ENCODE measurements around the gene ATP10A.

ATP10A gene, protein sequence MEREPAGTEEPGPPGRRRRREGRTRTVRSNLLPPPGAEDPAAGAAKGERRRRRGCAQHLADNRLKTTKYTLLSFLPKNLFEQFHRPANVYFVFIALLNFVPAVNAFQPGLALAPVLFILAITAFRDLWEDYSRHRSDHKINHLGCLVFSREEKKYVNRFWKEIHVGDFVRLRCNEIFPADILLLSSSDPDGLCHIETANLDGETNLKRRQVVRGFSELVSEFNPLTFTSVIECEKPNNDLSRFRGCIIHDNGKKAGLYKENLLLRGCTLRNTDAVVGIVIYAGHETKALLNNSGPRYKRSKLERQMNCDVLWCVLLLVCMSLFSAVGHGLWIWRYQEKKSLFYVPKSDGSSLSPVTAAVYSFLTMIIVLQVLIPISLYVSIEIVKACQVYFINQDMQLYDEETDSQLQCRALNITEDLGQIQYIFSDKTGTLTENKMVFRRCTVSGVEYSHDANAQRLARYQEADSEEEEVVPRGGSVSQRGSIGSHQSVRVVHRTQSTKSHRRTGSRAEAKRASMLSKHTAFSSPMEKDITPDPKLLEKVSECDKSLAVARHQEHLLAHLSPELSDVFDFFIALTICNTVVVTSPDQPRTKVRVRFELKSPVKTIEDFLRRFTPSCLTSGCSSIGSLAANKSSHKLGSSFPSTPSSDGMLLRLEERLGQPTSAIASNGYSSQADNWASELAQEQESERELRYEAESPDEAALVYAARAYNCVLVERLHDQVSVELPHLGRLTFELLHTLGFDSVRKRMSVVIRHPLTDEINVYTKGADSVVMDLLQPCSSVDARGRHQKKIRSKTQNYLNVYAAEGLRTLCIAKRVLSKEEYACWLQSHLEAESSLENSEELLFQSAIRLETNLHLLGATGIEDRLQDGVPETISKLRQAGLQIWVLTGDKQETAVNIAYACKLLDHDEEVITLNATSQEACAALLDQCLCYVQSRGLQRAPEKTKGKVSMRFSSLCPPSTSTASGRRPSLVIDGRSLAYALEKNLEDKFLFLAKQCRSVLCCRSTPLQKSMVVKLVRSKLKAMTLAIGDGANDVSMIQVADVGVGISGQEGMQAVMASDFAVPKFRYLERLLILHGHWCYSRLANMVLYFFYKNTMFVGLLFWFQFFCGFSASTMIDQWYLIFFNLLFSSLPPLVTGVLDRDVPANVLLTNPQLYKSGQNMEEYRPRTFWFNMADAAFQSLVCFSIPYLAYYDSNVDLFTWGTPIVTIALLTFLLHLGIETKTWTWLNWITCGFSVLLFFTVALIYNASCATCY (N-terminal part only)

DNA sequence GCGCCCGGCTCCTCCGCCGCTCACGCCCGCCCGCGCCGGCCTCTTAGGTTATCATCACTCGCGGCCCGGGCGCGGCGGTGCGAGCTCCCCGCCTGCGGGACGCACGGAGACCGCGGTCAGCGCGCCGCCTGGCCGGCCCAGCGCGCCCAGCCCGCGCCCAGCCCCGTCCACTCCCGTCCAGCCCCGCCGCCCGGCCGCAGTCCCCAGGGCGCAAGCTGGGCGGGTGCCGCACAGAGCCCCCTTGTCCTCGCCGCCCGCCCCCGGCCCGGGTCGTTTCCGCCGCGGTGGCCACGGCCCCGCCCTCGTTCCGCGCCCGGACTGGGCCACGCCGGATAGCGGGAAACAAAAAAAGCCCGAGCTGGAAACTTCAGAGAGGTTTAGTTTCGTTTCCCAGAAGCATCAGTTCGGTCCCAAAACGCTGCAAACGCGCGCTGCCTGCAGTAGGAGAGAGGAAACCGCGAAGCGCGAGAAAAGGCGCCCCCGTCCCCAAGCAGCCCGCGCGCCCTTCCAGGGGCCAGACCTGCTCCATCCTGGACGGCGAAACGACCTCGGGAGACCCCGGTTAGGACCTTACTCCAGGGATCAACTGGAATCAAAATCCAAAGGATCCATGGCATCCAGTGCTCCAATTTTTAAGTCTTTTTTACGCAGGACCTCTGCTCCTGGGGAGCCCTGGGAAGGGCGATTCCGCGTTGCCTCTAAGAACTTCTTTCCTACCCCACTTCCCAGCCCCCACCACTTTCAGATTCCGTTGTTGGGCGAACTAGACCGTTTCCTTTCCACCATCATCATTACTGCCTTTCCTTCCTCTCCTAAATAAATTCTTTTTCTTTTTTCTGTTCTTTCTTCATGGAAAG is at the start of gene ATP10A:
Gene ATP10A, minus strand, starts transcription at position 217 of the 857 bp plus-strand sequence. CDS start 231 bp downstream, outside the sequence.
- DNase-seq = no peak

DNA sequence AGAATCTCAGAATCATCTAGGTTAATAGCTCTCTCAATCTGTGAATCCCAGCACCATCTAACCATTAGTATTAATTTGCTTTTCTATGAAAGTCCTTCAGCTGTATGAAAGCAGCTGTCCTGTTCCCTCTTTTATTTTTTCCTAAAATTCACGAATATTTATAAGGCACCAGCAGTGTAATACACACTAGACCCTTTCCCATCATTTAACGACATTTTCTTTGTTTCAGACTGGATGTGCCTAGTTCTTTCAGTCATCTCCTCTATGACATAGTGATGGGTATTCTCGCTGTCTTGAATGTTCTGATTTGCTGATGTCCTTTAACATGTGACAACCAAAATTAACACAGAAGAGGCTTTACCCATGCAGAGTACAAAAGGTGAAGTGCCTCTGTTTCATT is 48.9 kb upstream of the ATP10A start:
- no peak for DNase-seq

DNA sequence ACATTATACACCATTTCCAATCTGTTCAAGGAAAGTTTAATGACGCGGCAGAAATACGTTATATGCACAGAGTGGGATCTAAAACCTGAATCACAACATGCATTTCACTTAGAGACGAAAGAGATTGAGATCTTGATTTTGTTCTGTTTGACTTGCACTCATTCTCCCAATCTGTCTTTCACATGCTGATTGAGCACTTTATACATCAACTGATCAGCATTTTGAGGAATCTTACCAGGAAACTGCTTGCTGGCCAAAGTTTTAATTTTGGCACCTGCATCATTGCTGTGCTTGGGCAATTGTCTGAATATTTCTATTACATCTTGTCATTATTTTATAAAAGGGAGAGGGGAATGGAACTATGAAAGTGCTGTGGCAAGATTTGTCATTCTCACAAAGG is 47.7 kb upstream of the ATP10A start:
- DNase-seq = no peak

DNA sequence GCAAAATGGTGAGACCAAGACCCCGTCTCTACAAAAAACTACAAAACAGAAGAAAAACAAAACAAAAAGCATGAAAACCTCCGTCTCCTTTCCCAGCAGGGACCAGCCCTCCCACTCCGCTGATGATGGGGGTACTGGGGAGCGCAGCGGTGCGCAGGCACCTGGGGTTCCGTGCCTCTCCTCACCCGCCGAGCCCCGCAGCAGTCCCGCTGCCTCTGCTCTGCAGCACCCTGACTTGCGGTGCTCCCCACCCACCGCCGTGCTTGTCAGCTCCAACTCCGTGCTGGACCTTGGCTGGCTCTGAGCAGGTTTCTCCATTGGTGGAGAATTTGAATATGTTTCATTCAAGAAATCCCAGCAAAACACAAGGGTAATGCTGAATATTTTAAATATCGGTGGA is 46.7 kb upstream of the ATP10A start:
- DNase-seq = no peak

DNA sequence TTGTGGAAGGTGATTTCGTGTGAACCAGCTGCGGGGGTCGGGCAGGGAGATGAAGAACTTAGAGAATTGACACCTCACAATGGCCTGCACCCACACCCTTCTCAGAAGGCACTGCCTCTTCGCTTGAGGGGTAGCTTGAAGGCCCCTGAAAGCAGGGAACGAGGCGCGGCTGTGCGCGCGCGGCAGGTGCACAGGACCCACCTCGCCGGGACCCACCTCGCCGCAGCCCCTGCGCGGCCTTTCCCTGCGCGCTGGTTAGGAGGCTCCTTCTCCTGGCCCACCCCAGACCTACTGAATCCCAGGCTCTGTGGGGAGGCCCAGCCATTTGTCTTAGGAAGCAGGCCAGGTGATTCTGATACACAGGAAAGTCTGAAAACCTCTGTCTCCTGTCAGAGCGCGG is 46.2 kb upstream of the ATP10A start:
- no peak for DNase-seq

DNA sequence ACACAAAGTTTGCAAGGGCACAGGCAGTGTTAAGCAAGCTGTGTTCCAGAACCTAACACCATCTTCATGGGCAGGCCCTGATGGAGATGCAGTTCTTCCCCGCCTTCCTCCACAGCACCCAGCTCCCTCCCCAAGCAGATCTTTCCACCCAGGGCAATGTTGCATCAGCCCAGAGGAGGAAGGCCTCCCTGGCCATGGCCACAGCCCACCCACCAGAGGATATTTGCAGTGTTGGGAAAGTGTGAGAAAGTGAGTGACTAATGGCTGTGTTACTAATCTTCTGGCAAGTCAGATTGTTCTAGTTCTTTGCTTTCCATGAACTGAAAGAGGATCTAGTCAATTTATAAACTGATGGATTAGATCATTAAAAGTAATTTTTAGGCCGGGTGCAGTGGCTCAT is 42.0 kb upstream of the ATP10A start:
- DNase-seq = no peak

DNA sequence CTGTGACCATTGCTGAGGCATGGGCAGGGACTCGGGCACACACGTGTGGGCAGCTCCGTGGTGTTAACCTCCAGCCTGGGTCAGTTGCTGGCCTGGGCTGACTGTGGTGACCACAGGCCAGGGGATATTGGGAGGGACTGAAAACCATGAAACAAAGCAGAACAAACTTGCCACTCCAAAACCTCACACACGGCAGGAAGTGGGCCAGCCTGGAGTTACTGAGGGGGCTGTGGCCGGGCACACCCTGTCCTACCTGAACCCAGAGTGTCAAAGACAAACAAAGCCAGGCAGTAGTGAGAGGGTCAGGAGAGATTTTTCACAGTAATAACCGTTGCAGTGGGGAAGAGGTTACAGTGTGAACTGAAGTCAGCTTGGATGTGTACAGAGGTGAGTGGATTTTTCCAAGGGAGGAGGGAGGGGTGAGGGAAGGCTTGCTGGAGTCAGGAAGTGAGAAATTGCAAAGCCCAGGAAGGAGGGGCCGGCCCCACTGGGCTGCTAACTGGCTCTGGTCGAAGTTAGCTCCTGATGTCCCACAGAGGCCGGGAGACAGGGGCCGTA is 40.0 kb upstream of the ATP10A start:
- DNase-seq = no peak

DNA sequence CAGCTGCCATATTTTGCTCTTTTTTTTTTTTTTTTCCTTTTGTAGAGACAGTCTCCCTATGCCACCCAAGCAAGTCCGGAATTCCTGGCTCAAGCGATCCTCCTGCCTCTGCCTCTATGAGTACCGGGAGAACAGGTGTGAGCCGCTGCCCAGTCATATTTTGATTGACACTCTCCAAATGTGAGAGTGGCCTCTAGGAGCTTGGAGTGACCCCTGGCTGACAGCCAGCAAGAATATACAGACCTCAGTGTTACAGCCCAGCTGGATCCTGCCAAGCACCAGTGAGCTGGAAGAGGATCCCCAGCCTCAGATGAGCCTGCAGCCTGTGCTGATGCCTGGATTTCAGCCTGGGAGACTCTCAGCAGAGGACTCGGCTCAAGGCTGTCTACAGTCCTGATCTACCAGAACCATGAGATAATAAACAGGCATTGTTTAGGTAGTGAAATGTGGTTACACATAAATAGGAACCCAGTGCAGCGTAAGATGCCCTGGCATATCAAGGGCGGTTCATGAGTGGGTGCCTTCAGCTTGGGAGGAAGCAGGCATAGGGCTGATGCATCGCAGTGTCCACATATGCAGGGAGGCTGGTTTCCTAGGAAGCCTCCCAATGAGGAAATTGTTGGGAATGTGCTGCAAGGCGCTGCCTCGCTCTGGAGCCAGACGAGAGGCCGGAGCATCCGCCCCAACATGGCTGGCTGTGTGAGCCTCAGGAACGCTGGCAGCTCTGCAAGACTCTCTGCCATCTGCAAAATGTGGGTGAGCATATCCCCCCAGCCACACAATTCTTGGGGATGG is 38.9 kb upstream of the ATP10A start:
- no peak for DNase-seq

DNA sequence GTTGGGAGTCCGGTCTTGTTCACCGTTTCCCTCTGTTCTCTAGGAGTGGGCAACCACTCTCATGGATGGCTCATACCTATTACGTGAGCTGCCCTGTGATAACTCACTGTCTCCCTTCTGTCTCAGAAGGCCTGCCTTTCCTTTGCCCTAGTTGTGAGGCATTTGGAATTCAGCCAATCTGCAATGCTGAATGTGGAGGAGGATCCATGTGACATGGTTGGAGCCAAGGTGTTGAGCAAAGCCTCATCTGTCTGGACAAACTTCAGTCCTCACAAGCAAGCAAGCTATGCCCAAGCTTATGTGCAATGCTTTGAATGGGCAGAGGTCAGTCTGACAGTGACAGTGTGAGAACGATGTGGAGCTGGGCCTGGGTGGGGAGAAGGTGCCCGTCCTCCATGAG is 37.8 kb upstream of the ATP10A start:
- no peak for DNase-seq

DNA sequence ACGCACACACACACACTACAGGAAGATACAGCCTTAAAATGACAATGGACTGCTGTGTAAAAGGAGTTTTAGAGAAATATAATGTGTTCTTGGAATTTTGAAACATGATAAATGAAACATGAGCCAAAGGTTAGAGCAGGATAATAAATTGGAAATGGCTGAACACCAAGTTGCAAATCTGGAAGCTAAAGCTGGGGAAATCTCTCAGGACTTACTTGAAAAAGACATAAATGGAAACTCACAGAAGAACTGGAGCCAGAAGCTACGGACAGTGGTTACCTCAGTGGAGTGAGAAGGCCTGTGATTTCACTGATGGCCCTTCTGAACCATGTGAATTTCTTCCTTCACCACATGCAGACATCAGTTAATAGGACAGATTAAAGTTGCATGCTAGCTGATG is 37.3 kb upstream of the ATP10A start:
- no peak for DNase-seq

DNA sequence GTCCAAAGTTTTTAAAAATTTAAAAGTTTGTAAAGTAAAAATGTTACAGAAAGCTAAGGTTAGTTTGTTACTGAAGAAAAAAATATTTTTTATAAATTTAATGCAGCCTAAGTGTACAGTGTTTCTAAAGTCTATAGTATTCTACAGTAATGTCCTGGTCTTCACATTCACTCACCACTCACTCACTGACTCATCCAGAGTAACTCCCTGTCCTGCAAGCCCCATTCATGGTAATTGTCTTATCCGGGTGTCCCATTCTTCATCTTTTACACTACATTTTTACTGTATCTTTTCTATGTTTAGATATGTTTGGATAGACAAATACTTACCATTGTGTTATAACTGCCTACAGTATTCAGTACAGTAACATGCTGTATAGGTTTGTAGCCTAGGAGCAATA is 36.7 kb upstream of the ATP10A start:
- DNase-seq = no peak

DNA sequence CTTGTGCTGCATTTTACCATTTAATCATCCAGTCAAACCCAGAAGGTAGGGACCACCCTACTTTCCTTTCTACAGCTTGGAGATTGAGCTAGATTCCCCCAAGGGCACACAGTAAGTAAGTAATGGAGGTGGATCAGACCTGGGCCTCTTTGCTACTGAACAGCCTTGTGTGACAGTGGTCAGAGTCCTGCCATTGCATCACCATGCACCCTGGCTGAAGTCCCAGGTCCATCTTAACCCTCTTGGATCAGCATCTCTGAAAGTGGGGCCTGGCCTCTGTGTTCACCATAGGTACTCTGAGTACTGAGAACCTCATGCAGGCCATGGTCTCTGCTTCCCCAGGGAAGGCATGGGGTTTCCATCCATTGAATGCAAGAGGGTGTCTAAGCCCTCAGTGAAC is 34.5 kb upstream of the ATP10A start:
- DNase-seq = no peak

DNA sequence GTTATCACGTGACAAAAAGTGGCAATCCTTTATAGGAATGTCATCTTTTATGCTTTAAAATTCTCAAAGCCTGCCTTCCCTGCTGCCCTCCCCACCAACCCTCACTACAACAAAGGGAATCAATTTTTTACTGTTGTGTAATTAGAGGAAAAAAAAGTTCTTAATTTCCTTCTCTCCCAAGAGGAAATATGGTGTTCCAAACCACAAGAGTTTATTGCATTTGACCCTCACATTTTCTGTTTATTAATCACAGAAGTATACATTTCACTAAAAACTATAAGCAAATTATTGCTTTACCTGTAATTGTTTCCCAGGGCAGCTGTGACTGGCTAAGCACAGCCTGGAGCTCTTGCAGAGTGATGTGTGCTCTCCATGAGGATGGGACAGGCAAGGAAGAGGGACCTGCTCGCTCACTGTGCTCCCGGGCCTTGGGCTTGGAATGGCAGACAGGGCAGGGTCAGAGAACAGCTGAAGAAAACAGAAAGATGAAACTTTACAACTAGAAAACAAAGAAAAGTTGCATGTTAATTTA is 31.3 kb upstream of the ATP10A start:
- DNase-seq = no peak

DNA sequence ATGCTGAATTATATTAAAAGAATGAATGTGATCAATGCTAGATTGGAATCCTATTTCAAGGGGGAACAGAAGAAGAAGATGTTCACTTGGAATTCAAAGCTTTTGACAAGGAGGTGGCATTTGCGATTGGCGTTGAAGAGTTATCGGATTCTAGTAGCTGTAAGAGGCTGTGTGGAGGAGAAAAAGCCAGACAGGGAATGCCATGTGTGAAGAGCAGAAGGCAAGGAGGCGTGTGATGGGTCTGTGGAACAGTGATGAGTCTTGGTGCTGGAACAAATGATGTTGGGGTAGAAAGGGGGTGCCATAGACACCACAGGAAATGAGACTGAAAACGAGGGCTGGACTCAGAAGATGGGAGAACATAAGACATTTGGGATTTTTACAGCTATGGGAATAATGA is 30.5 kb upstream of the ATP10A start:
- no peak for DNase-seq

DNA sequence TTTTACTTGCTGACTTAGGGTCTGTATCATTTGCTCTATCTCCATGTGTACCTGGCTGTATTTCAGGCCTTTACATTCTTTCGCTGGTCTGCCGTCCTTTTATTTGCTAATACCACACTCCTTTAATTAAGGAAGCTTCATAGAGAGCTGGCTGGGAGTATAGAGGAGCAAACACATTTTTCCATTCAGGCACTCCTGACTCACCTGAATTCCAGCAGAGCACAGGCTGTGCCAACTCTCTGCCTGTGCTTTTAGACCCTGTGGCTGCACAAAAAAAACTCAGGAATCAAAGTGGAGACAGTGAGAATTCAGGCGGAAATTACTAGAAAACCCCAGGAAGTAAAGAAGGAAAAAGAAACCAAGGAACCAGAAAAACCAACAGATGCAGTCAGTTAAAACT is 29.0 kb upstream of the ATP10A start:
- DNase-seq = no peak

DNA sequence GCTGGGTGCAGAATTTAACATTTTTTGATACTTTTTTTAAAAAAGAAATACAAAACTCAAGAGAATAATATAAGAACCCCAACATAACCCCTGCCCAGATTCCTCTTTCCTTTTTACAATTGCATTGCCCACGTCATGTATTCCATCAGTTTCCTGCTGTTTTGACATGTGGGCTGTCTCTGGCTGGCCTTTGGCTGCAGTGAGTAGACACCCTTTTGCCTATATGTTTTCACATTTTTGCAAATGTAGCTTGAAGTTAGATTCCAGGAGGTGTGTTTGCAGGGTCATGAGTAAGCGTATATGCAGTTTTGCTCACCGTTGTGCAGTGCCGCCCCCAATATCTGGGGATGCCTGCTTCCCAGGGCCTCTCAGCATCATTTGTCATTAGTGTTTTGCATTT is 28.0 kb upstream of the ATP10A start:
- DNase-seq = no peak

DNA sequence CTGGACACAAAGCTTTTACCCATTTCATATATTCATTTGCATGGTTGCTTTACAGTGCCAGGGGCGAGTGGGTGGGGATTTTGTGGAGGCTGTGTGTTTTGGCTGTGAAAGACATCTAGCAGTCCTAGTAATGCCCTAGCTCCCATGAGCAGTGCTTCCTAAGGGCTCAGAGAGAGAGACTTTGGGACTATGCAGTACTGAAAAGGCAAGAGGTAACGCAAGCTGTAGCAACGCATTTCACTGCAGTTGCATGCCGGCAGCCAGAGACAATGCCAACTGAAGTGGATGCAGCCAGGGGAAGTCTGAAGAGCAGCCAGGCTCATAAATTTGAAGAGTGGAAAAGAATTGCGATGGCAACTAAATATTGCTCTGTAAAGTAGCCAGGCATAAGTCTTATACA is 27.4 kb upstream of the ATP10A start:
- no peak for DNase-seq

DNA sequence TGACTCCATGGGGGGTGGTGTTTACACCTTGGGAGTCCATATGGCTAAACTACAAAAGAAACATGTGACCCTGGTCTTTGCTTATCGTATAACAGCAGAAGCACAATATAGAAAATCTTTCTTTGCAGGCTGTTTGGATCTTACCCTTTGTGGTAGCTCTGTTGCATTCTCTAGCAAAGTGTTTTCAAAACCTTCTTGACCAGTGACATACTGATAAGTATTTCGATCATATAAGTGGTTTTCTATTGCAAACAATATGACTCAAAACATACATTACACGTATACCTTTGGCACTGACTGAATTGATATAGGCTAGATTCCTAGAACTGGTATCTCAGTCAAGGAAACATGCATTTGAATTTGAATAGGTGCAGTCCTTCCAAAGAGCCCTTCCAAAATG is 24.7 kb upstream of the ATP10A start:
- no peak for DNase-seq

DNA sequence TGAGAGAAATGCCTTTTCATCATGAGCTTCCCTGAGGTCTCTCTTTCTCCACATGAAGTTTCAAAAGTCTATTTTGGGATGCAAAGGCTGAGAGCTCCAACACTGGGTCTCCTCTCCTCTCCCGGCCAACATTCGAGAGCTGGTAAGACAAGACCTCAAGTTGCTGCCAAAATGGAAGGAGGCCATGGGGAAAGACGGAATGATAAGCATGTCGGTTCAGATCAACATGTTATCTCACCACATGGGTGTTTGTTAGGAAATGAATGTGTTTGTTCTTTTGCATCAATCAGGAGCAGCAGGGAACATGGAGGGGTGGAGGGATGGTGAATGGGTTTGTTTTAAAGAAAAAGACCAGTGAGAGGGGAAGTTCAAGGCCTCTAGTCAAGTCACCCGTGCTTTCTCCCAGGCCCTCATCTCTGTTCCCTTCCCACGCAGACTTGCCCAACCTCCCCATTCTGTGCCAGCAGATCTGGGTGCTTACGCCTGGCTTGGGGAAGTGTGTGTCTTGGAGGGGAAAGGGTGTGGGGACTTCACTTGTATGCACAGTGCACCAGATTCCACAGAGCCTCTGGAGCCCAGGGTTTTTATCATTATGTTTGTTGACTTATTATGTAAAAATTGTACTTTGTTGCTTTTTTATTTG is 23.5 kb upstream of the ATP10A start:
- DNase-seq = no peak

DNA sequence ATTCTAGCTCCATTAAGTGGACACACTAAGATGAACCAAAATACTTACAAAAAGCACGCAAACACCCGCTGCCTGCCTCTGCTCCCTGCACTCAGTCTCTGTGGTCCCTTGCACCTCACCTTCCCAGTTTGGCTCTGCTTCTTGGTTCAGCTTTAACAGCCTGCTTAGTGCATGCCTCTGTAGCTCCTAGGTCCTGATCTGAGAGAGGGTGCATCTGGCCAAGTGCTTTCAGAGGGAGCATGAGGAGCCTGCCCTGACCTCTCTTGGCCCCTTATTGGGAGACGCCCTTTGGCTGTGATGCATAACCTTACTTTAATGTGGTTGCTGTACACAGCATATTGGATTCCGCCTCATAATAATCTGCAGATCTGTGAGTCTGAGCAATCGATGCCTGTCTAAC is 21.2 kb upstream of the ATP10A start:
- DNase-seq = no peak
